Measurements from ENCODE around the gene CNOT6.
"Not testable (repeated sequence)": the region's sequence is repeated elsewhere in the genome, so short reads cannot be mapped to it uniquely, and the experiment has no call there.

Gene CNOT6

DNA sequence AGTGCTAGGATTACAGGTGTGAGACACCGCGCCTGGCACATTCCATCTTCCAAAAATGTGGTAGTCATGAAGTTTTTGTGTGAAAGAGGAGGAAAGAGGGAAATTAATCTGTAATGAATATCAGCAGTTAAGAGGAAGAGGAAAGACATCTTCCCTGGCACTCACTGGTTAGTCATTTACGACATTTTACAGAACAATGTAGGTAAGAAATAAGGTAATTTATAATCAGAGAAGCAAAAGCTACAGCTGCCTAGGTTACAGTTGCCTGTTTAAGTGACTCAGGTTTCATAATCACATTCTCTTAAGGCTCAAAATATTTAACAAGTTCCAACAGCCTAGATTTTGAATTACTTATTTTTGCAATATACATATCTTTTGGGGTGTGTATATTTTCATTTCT is 26.9 kb downstream of the CNOT6 start:
- DNase-seq (ENCODE audit: low read depth), result no peak

DNA sequence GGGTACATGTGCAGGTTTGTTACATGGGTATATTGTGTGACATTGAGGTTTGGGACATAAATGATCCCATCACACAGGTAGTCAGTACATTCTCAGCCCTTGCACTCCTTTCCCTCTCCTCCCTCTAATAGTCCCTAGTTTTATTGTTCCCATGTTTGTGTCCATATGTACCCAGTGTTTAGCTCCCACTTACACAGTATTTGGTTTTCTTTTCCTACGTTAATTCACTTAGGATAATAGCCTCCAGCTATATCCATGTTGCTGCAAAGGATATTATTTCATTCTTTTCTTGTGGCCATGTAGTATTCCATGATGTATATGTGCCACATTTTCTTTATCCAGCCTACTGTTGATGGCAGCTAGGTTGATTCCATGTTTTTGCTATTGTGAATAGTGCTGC is 27.4 kb downstream of the CNOT6 start:
- no peak for DNase-seq (ENCODE audit: low read depth)

DNA sequence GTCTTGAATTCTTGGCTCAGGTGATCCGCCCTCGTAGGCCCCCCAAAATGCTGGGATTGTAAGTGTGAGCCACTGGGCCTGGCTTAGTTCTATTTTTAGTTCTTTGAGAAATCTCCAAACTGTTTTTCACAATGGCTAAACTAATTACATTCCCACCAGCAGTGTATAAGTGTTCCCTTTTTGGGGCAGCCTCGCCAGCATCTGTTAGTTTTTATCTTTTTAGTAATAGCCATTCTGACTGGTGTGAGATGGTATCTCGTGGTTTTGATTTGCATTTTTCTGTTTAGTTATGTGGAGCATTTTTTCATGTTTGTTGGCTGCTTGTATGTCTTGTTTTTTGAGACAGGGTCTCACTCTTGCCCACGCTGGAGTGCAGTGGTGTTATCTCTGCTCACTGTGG is 28.2 kb downstream of the CNOT6 start:
- DNase-seq (ENCODE audit: low read depth), result no peak

DNA sequence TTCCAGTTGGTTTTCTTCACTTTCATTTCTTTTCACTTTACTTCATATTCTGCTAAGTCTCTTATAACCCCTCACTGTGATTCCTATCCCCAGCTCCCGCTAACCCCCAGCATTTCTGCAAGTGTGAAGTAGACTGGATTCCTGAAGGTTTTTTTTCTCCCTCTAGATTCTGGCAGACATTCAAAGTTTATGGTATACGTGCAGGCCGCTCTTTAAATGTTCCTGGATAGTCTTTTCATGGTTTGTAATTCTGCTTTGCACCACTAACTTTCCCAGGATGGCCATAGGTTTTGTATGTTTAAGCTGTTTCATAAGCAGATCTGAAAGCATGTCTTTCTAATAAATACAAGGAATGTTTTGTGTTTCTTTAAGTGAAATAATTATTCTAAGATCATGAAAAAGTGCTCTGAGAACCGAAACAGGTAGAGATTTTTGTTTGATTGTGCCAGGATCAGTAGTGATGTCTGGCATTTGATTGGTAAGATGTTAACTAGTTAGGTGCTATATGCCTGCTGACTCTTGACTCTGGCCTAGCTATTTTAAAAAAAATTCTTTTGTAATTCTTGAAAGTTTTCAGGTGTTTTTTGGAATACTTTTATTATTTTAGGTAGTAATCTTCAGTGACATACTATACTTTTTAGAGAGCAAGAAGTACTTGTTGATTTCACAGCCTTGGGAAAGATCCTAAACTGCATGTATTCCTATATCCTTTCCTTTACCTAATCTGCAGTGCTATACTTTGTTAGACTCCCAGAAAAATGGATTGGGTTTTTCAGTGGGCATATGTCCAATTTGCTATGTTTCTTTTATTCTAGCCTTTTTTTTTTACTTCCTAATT is 29.7 kb downstream of the CNOT6 start:
- DNase-seq (ENCODE audit: low read depth), result no peak

DNA sequence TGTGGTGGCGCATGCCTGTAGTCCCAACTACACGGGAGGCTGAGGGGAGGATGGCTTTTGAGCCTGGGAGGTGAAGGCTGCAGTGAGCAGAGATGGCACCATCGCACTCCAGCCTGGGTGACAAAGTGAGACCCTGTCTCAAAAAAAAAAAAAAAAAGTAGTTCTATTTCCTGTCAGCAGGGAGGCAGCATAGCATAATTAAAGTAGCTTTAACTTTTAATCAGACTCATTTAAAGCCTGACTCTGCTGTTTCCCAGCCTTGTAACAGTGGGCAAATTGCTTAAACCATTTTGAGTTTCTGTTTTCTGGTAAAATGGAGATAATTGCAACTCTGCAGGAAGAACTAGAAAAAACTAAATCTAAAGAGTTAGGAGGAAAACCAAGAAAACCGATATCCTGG is 31.2 kb downstream of the CNOT6 start:
- no peak for DNase-seq (ENCODE audit: low read depth)

DNA sequence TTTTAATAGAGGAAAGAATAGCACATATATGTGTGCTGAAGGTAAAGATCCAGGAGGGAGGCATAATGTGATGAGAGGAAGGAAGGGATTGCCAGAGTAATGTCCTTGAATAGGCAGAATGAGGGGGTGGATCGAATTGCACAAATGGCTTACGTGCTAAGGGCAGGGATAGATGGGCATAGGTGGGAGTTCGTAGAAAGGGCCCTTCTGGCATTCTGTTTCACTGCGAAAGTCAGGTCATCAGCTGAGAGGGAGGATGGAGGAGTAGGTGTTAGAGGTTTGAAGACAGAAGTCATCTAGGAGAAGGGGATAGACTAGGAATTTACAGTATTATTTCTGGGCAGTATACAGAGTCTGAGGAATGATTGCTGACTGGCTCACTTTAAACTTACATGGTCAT is 32.1 kb downstream of the CNOT6 start:
- DNase-seq (ENCODE audit: low read depth), result no peak

DNA sequence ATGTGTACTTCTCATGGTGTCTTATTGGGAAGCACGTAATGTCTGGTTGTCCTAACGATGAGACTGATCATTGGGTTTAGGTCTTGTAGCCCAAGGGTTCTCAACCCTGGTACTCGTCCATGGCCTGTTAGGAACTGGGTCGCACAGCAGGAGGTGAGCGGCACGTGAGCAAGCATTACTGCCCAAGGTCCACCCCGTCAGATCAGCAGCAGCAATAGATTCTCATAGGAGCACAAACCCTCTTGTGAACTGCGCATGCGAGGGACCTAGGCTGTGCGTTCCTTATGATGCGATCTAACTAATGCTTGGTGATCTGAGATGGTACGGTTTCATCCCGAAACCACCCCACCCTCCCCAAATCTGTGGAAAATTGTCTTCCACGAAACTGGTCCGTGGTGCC is 33.5 kb downstream of the CNOT6 start:
- DNase-seq (ENCODE audit: low read depth), result no peak

DNA sequence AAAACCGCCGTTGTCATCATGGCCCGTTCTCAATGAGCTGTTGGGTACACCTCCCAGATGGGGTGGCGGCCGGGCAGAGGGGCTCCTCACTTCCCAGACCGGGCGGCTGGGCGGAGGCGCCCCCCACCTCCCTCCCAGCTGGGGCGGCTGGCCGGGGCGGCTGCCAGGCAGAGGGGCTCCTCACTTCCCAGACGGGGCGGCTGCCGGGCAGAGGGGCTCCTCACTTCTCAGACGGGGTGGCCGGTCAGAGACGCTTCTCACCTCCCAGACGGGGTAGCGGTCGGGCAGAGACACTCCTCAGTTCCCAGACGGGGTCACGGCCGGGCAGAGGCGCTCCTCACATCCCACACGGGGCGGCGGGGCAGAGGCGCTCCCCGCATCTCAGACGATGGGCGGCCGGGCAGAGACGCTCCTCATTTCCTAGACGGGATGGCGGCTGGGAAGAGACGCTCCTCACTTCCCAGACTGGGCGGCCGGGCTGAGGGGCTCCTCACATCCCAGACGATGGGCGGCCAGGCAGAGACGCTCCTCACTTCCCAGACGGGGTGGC is 36.9 kb downstream of the CNOT6 start:
- not testable (repeated sequence) for DNase-seq (ENCODE audit: low read depth)

DNA sequence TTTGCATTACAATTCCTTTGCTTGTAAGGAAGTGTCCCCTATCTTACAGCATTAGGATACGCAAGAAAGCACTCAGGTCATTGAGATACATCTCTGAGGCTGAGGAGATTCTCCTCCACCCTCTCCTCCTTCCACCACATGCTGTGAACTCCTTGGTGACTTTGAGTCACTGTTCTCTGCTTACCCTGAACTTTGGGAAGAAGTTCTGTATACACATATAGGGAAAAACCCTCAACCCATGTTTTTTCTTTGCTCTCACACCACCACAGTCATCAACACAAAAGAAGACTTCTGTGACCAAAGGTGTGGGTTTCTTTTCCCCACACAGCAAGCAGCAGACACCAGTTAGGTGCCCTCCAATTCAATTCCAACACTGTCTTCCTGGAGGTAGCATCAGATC is 38.1 kb downstream of the CNOT6 start:
- no peak for DNase-seq (ENCODE audit: low read depth)

DNA sequence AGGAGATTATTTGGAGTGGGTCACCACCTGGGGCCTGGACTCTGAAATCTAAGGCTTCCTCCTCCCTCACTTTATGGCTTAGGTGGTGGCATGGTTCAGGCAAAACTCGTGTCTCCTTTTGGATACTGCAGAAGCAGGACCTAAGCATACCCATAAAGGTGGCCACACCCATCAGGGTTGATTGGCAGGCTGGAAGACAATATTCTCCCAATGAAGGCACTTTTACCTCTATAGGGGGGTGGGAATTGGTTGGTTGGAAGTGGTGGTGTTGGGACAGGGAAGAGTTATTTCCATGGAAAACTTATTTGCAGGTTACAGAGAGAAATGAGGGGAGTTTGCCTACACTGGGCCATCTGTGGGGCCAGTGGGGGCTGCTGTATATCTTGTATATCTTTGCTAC is 39.7 kb downstream of the CNOT6 start:
- no peak for DNase-seq (ENCODE audit: low read depth)

DNA sequence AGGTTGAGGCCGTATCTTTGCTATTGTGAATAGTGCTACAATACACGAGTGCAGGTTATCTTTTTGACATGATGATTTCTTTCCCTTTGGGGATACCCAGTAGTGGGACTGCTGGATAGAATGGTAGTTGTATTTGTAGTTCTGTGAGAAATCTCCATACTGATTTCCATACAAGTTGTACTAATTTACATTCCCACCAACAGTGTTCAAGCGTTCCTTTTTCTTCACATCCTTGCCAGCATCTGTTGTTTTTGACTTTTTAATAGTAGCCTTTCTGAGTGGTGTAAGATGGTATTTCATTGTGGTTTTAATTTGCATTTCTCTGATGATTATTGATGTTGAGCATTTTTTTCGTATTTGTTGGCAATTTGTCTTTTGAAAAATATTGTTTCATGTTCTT is 41.4 kb downstream of the CNOT6 start:
- DNase-seq (ENCODE audit: low read depth), result no peak

DNA sequence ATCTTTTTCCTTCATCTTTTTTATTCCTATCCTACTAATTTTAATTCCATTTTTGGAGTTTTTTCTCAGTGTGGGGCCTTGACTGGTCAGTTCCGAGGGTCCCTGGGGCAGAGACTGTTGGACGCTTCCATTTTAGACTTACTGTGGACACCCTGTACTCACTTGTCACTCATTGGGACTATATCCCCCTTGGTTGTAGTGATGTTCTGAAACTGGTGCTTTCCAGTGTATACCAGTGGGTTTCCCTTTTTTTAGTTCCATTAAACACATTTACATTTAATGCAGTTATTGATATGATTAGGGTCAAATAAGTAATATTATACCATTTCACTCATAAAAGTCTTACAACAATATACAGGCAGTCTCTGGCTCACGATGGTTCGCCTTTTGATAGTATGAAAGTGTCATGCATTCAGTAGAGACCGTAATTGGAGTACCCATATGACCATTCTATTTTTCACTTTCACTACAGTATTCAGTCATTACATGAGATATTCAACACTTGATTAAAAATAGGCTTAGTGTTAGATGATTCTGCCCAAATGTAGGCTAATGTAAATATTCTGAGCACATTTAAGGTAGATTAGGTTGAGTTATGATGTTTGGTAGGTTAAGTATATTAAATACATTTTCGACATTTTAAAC is 46.0 kb downstream of the CNOT6 start:
- DNase-seq (ENCODE audit: low read depth), result no peak

DNA sequence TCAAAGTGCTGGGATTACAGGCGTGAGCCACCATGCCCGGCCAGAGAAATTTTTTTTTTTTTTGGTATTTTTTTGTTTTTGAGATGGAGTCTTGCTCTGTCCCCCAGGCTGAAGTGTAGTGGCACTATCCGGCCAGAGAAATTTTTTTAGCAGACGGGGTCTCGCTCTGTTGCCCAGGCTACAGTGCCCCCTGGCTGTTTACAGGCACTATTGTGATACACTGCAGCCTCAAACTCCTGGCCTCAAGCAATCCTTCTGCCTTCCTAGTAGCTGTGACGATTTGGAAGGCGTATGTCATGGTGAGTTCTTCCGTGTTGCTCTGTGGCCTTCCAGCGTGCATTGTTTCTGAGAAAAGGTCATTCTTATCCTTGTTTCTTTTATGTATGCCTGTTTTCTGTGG is 47.5 kb downstream of the CNOT6 start:
- no peak for DNase-seq (ENCODE audit: low read depth)

DNA sequence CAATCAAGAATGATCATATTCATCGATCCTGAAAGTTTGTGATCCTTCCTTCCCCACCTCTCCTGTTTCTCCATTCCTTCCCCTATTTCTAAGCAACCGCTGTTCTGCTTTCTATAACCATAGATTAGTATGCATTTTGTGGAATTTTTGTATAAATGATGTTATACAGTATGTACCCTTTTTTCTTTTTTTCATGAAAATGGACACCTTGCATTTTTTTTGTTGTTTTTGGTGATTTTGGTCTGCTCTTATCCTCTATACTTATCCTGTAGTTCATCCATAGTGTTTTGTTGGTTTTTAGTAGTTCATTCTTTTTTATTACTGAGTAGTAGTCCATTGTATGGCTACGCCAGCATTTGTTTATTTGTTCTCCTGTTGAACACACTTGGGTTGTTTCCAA is 51.1 kb downstream of the CNOT6 start:
- no peak for DNase-seq (ENCODE audit: low read depth)

DNA sequence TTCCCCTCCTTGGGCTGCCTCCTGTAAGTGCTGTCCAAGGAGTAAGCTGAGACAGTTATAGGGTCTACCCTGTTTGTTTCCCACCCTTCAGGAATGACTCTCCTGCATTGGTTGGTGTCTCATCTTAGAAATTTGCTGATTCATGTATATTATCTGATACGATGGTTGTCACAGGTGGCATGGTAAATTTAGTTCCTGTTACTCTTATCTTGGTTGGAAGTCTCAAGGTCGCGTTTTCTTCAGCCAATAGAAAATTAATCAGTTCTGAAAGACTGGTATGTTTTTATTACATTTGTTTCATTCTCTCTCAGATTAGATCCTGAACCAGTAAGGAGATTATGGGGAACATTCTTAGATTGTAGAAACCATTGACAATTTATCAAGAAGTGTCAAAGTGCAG is 54.4 kb downstream of the CNOT6 start:
- no peak for DNase-seq (ENCODE audit: low read depth)

DNA sequence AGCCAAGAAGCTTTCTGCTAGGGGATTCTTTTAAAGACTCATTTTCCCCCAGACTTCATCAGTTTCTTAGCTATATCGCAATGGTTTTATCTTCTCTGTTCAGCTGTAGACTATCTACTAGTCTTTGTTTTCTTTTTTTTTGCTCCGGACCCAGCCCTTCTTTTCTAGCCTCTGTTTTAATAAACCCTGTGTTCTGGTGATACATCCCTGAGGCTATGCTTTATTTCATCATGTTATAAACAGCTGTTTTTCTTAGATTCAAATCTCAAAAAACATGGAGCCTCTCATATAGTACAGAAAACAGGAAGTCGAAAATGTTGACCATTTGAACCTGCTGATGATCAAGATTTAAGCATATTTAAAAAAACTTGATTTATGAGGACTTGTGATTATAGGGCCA is 59.4 kb downstream of the CNOT6 start:
- DNase-seq (ENCODE audit: low read depth), result no peak

DNA sequence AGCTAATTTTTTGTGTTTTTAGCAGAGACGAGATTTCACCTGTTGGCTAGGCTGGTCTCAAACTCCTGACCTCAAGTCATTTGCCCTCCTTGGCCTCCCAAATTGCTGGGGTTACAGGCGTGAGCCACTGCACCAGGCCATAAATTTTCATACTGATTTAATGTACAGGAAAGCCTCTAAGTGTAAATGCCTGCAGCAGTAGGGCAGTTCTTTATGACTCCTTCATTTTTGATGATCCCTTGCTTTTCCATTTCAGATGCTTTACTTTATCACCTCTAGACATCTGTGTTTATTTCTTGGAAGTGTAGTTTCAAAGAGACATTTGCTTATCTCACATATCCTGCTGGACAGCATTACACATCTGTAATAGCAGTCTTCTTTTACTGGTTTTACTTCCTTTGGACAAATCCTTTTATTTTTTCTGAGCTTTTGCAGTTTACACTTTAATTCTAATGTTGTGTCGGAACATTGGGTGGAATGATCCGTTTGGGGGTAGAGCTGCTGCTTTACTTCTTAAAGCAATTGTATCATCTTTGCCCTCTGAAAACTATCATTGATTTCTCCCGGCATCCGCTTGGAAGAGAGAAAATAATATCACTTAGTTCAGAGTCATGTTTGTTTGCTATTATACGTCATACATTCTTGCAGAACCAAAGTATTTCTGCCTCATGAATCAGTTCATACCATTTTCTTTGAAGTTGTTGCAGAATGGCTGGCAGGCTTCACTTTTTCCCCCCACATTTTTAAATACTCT is 61.2 kb downstream of the CNOT6 start:
- no peak for DNase-seq (ENCODE audit: low read depth)

DNA sequence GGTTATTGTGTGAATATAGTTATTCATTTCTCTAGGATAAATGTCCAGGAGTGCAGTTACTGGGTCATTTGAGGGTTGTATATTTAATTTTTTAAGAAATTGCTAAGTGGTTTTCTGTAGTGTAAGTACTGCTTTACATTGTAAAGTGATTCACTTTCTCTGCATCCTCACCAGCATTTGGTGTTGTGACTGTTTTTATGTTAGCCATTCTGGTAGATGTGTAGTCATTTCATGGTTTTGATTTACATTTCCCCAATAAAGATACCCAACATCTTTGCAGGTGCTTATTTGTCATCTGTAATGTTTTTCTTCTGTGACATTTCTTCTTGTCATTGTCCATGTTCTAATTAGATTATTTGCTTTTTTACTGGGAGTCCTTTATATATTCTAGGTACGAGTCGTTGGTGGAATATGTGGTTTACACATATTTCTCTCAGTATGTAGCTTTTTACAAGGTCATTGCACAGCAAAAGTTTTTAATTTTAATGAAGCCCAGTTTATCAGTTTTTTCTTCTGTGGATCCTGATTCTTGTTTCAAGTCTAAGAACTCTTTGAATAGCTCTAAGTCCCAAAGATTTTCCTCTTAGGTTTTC is 63.1 kb downstream of the CNOT6 start:
- DNase-seq (ENCODE audit: low read depth), result no peak

DNA sequence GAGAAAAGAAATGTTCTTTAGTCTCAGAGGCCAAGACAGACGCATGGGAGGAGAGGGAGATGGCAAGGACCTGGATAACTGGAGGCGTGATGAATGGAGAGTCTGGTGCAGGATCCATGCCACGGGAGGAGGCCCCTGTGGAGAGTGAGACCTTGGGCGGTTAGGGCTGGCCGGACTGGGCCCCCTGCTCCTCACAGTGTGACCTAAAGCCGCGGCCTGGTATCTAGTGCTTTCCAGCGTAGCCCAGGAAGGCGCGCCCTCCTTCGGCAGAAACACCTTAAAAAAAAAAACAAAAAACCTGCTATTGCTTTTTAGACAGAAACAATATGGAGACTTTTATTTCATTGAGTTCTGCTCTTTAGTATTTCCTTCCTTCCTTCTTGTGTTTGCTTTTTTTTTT is 64.1 kb downstream of the CNOT6 start:
- no peak for DNase-seq (ENCODE audit: low read depth)

DNA sequence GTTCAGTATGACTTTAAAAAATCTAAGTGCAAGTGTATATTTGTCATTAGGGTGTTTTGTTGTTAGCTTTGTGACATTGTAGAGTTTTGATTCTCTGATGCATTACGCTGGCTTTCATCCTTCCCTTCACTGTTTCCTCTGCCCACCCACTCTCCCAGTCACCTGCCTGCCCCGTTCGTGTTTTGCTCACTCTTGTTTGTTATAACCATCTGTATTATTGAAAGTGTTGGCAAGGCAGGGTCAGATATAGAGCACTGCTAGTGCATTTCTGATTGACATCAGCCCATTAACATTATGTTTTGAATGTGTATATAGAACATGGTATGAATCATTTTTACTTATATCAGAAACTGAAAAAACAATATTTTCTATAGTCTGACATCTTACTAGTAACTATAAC is 69.8 kb downstream of the CNOT6 start:
- peak; percentile 20 for DNase-seq (ENCODE audit: low read depth)

DNA sequence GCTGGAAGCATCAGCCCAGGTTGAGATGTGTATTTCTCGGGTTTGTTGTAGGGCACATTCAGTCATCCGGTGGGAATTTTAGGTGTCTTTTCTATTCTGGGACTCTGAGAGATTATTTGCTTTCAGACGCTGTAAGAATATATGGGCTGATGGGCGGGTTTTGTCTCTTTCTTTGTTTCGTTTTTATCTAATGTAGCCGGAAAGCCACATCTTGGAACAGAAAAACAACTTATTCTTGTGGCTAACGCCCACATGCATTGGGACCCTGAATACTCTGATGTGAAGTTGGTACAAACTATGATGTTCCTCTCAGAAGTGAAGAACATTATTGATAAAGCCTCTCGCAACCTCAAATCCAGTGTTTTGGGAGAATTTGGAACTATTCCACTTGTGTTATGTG is 74.7 kb downstream of the CNOT6 start:
- no peak for DNase-seq (ENCODE audit: low read depth)

DNA sequence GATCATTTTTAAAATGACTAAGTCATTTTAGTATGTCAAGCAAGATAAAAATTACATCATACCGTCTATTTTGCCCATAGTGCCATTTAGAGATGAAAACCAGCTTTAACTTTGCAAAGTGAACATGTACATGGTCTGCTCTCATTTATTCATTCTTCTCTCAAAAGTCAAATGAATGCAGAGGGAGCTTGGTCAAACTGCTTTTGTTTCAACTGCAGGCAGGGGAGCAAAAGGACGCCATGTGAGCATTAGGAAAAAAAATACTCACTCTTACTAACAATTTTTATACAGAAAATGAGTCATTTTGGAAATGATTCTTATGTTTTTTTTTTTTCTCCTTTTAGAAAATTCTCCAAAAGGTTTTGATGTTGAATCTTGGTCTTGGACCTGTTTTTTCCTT is 81.4 kb downstream of the CNOT6 start:
- DNase-seq (ENCODE audit: low read depth), result no peak

DNA sequence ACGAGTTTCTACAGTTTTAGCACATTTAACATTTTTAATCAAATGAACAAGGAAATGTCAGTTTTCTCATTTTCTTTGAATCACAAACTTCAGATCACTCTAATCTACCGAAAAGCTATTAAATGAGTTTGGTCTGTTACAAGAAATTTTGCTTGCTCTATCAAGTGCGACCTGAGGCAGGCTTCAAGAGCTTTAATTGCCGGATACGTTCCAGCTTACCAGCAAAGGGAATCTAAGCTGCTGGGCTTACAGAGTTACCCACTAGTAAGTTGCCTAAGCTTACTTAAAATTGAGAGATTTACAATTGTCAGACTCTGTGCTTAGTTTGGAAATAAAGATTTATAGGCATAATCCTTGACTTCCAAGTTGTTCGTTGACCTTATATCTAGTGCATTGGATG is 86.5 kb downstream of the CNOT6 start:
- no peak for DNase-seq (ENCODE audit: low read depth)
